Thoracic aorta (tissue), 2 donors: ENCODE data around the gene BOLA3. TPM values are rescaled to one million over a fixed set of nuclear protein-coding genes. Genes with fewer than 3 reads are reported as not detected.
A peak's percentile ranks its signal among the peaks of the same experiment; 100 is the strongest.

Experiments used
- ATAC-seq: fragments of 150-250 bp; one replicate; pipeline ENCODE4 v1.8.0; 2017; ENCODE audit warnings: low read depth; ENCODE audit not compliant: insufficient number of reproducible peaks, low FRiP score
- DNase-seq: peaks from one replicate; pipeline ENCODE4 v3.0.0-alpha.2; 2020; ENCODE audit warnings: low spot score
- H3K27ac ChIP-seq, 2 donors: fragments of 200-600 bp; sonication (generic); 1 replicate in 1 of 2; 2 replicates in 1 of 2; pipeline ENCODE4 v1.5.1; 2016; ENCODE audit warnings: mild to moderate bottlenecking in 2 of 2, moderate library complexity in 2 of 2
- H3K27me3 ChIP-seq: fragments of 200-600 bp; sonication (generic); replicated peaks from 2 replicates; pipeline ENCODE4 v1.6.0; 2016; ENCODE audit warnings: mild to moderate bottlenecking; ENCODE audit not compliant: insufficient read depth
- H3K36me3 ChIP-seq: fragments of 200-600 bp; sonication (generic); one replicate; pipeline ENCODE4 v1.5.1; 2016
- H3K4me1 ChIP-seq, 2 donors: fragments of 200-600 bp; sonication (generic); 1 replicate in 1 of 2; 2 replicates in 1 of 2; pipeline versions ENCODE4 v1.5.1 to v1.6.0; 2016; ENCODE audit warnings: low read depth in 2 of 2, mild to moderate bottlenecking in 1 of 2; ENCODE audit not compliant: control insufficient read depth in 1 of 2
- H3K4me3 ChIP-seq: fragments of 200-600 bp; sonication (generic); 2 replicates; pipeline ENCODE4 v1.5.1; 2016; ENCODE audit warnings: mild to moderate bottlenecking
- H3K9me3 ChIP-seq: fragments of 200-600 bp; sonication (generic); 2 replicates; pipeline ENCODE4 v1.5.1; 2016
- CTCF ChIP-seq: fragments of 200-600 bp; sonication (generic); IDR thresholded peaks from one replicate; pipeline ENCODE4 v1.5.1; 2019; ENCODE audit warnings: antibody characterized with exemption
- total RNA-seq, 2 donors: library from RNA; depleted of rRNA; stranded (reverse); fragments of >200 nt; gene quantifications; one replicate each; pipeline versions ENCODE4 v1.1.0 to v1.2.3, GENCODE V29; 2016

The BOLA3 gene
- 10 to 100 TPM; 17.2 to 21.1 TPM for total RNA-seq

- Histone ChIP-seq H3K4me3 (peak within 1 kb of the TSS; percentile 97), H3K4me1 (peaks cover 17 to 32% of the 10 kb centered on the region in 2 donors), H3K36me3 (no peaks in the 10 kb centered on the region), H3K27me3 (no peaks in the 10 kb centered on the region), H3K9me3 (no peaks in the 10 kb centered on the region), H3K27ac (peak within 1 kb of the TSS; percentile 43 to 81)
- peak; percentile 61 for TF ChIP-seq CTCF
- peak; percentile 40 for DNase-seq
- peak; percentile 81 for ATAC-seq
Observed at GRCh38 chr2:74147727-74148456, at the start of gene BOLA3. TSS of gene BOLA3 (minus strand) at chr2:74147912. CDS start at chr2:74147874, 38 bp downstream.

GRCh38 chr2:74197049-74197448 lies 49.3 kb upstream of the BOLA3 start:
- TF ChIP-seq CTCF = no peak
- Histone ChIP-seq H3K4me3 (no peak overlapping the region), H3K4me1 (peaks cover 18 to 23% of the 10 kb centered on the region in 2 donors), H3K36me3 (no peaks in the 10 kb centered on the region), H3K9me3 (no peaks in the 10 kb centered on the region), H3K27ac (no peak overlapping the region), H3K27me3 (no peaks in the 10 kb centered on the region)
- ATAC-seq (no peak), DNase-seq (no peak)

GRCh38 chr2:74194799-74195198 lies 47.1 kb upstream of the BOLA3 start:
- Histone ChIP-seq H3K27me3 (no peaks in the 10 kb centered on the region), H3K4me1 (peaks cover 3 to 5% of the 10 kb centered on the region in 2 donors), H3K9me3 (no peaks in the 10 kb centered on the region), H3K4me3 (no peak overlapping the region), H3K27ac (no peak overlapping the region), H3K36me3 (no peaks in the 10 kb centered on the region)
- no peak for TF ChIP-seq CTCF
- ATAC-seq (no peak), DNase-seq (no peak)

GRCh38 chr2:74191596-74192380 lies 44.1 kb upstream of the BOLA3 start:
- Histone ChIP-seq H3K36me3 (no peaks in the 10 kb centered on the region), H3K4me1 (no peaks in the 10 kb centered on the region), H3K4me3 (no peak overlapping the region), H3K27me3 (no peaks in the 10 kb centered on the region), H3K9me3 (no peaks in the 10 kb centered on the region), H3K27ac (no peak overlapping the region)
- no peak for TF ChIP-seq CTCF
- no peak for ATAC-seq
- no peak for DNase-seq

GRCh38 chr2:74188696-74189095 lies 41.0 kb upstream of the BOLA3 start:
- no peaks in the 10 kb centered on the region for H3K9me3 ChIP-seq
- no peak for ATAC-seq
- no peak for TF ChIP-seq CTCF
- no peaks in the 10 kb centered on the region for H3K36me3 ChIP-seq
- no peak overlapping the region for H3K4me3 ChIP-seq
- no peaks in the 10 kb centered on the region for H3K4me1 ChIP-seq
- DNase-seq = no peak
- no peaks in the 10 kb centered on the region for H3K27me3 ChIP-seq
- no peak overlapping the region for H3K27ac ChIP-seq
